ENCODE measurements around the gene KHDRBS2.

Gene KHDRBS2

DNA sequence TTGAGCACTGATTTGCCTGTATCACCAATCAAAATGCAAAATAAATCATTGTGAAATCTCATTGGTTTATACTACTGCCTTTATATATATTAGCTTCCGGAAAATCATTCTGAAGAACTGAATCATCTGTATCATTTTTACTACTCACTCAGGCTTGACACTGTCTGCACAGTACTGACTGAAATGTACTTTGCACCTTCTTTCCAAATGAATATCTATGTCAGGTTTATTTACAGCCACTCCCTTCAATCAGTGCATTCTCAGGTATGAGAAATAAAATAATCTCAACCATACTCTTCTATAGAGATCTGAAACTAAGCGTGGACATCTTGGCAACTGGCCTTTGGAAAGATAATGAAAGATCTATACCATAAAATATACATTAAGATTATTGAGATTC is 2.7 kb downstream of the KHDRBS2 start:
- Histone ChIP-seq H3K9me3 (ENCODE audit: low read length) (no peaks in the 10 kb centered on the region), H3K4me3 (ENCODE audit: low read depth in 1 of 2, low read length in 2 of 2) (no peak overlapping the region), H3K4me1 (ENCODE audit: insufficient read depth, low read length) (no peaks in the 10 kb centered on the region), H3K36me3 (ENCODE audit: insufficient read depth, low read length) (no peaks in the 10 kb centered on the region), H3K27me3 (ENCODE audit: control insufficient read depth in 1 of 2, insufficient read depth in 2 of 2, low read length in 2 of 2) (peaks cover 0 to 12% of the 10 kb centered on the region in 2 donors), H3K27ac (ENCODE audit: low read depth, low read length) (no peak overlapping the region), H3K9ac (ENCODE audit: low read length) (no peak overlapping the region)

DNA sequence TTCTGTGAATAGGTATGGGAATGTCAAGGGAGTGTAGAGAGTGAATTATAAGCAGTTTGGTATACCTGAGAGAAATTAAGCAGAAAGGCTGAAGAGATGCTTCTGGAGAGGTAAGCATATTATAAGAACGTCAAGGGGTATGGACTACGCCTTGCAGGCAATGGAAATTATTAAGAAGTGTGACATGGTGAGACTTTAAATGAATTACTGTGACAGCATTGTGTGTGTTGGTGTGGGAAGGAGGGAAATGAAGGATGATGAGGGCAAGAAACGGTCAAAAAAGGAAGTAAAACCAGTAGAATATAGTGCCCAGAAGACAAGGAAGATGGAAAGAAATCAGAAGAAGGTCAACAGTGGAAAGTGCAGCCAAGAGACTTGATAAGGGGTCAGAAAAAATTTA is 5.9 kb downstream of the KHDRBS2 start:
- Histone ChIP-seq H3K4me3 (ENCODE audit: low read depth in 1 of 2, low read length in 2 of 2) (no peak overlapping the region), H3K27me3 (ENCODE audit: control insufficient read depth in 1 of 2, insufficient read depth in 2 of 2, low read length in 2 of 2) (no peaks in the 10 kb centered on the region), H3K9me3 (ENCODE audit: low read length) (no peaks in the 10 kb centered on the region), H3K36me3 (ENCODE audit: insufficient read depth, low read length) (no peaks in the 10 kb centered on the region), H3K4me1 (ENCODE audit: insufficient read depth, low read length) (no peaks in the 10 kb centered on the region), H3K9ac (ENCODE audit: low read length) (no peak overlapping the region), H3K27ac (ENCODE audit: low read depth, low read length) (no peak overlapping the region)

DNA sequence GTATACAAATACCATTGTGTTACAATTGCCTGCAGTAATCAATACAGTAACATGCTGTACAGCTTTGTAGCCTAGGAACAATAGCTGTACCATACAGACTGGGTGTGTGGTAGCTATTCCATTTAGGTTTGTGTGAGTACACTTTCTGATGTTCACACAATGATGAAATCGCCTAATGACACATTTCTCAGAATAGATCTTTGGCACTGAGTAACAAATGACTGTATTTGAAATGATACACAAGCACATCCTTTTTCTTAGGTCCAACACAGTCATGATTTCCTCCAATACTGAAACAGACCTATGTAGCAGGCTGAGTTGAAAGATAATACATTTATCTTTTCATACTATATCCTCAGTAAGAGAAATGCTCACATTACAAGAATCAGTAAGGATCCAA is 13.9 kb downstream of the KHDRBS2 start:
- H3K9ac ChIP-seq (ENCODE audit: low read length): no peak overlapping the region

DNA sequence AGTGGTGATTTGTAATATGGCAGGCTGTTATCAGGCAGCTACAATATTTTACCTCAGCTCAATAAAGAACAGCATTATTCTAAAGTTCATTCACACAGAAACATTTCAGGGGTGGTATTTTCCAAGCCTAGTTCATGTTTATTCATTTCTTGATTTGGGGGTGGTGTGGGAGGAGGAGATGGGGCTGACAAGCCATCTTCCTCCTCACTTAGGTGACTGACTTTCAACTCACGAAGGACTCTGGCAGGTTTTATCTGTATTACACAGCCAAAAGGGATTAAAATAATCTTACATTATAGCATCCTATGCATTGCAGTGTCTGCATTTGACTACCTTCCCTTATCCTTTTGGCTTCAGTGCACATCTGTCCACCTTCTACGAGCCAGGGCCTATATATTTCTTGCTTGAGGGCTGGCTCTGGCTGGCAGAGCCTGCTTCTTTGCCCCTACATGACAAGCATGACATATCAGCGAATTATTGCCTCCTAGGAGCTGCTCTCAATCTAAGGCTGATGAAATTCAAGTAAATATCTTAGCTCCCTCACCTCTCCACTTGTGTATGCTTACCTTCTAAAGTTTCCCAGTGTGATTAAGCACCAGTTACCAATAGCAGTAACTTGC is 20.0 kb downstream of the KHDRBS2 start:
- H3K9ac ChIP-seq (ENCODE audit: low read length): no peak overlapping the region
- no peaks in the 10 kb centered on the region for H3K9me3 ChIP-seq (ENCODE audit: low read length)
- H3K27ac ChIP-seq (ENCODE audit: low read depth, low read length): no peak overlapping the region
- H3K36me3 ChIP-seq (ENCODE audit: insufficient read depth, low read length): no peaks in the 10 kb centered on the region
- no peak overlapping the region for H3K4me3 ChIP-seq (ENCODE audit: low read depth in 1 of 2, low read length in 2 of 2)
- no peaks in the 10 kb centered on the region for H3K4me1 ChIP-seq (ENCODE audit: insufficient read depth, low read length)
- no peaks in the 10 kb centered on the region for H3K27me3 ChIP-seq (ENCODE audit: control insufficient read depth in 1 of 2, insufficient read depth in 2 of 2, low read length in 2 of 2)

More for the DNA sequence above, 13.9 kb downstream of the KHDRBS2 start:
- Histone ChIP-seq H3K36me3 (ENCODE audit: insufficient read depth, low read length) (no peaks in the 10 kb centered on the region), H3K27ac (ENCODE audit: low read depth, low read length) (no peak overlapping the region), H3K4me3 (ENCODE audit: low read depth in 1 of 2, low read length in 2 of 2) (no peak overlapping the region), H3K9me3 (ENCODE audit: low read length) (no peaks in the 10 kb centered on the region), H3K27me3 (ENCODE audit: control insufficient read depth in 1 of 2, insufficient read depth in 2 of 2, low read length in 2 of 2) (no peaks in the 10 kb centered on the region), H3K4me1 (ENCODE audit: insufficient read depth, low read length) (no peaks in the 10 kb centered on the region)

DNA sequence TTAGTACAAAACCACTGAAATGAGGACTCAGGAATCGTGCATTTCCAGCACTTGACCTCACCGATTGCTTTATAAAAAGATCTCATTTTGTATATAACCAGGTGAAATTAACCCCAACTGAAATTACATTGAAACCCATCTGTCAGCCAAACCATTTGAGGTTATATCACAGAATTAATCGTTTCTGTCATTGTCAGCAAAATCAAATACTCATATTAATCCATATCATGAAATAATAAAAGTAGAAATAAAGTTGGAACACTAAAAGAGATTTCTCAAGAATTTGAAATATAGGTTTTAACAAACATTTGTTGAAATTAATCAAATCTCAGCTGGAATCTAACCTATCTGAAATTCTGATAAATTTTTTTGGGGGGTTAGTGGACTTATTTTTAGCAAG is 23.7 kb downstream of the KHDRBS2 start:
- no peaks in the 10 kb centered on the region for H3K36me3 ChIP-seq (ENCODE audit: insufficient read depth, low read length)
- H3K4me1 ChIP-seq (ENCODE audit: insufficient read depth, low read length): no peaks in the 10 kb centered on the region
- H3K9ac ChIP-seq (ENCODE audit: low read length): no peak overlapping the region
- no peak overlapping the region for H3K27ac ChIP-seq (ENCODE audit: low read depth, low read length)
- no peaks in the 10 kb centered on the region for H3K9me3 ChIP-seq (ENCODE audit: low read length)
- no peaks in the 10 kb centered on the region for H3K27me3 ChIP-seq (ENCODE audit: control insufficient read depth in 1 of 2, insufficient read depth in 2 of 2, low read length in 2 of 2)
- H3K4me3 ChIP-seq (ENCODE audit: low read depth in 1 of 2, low read length in 2 of 2): no peak overlapping the region

DNA sequence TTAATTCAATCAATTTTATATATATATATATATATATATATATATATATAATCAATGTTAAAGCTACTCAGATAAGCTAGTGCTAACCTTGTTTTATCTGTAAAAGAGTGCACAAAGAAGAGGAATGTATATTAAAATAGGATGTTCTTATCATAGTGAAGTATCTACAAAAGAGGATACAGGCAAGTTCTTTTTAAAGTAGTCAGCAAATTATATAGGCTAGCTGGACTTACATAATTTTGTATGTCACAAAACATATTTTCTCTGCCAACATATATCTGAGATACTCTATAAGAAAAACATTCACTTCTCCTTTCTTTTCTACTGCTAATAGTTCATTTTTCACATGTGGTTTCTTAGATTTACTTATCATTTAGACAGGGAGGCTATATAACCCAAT is 39.9 kb downstream of the KHDRBS2 start:
- Histone ChIP-seq H3K9ac (ENCODE audit: low read length) (no peak overlapping the region), H3K27me3 (ENCODE audit: control insufficient read depth in 1 of 2, insufficient read depth in 2 of 2, low read length in 2 of 2) (no peaks in the 10 kb centered on the region), H3K4me3 (ENCODE audit: low read depth in 1 of 2, low read length in 2 of 2) (no peak overlapping the region), H3K27ac (ENCODE audit: low read depth, low read length) (no peak overlapping the region), H3K9me3 (ENCODE audit: low read length) (no peaks in the 10 kb centered on the region), H3K4me1 (ENCODE audit: insufficient read depth, low read length) (no peaks in the 10 kb centered on the region), H3K36me3 (ENCODE audit: insufficient read depth, low read length) (no peaks in the 10 kb centered on the region)

DNA sequence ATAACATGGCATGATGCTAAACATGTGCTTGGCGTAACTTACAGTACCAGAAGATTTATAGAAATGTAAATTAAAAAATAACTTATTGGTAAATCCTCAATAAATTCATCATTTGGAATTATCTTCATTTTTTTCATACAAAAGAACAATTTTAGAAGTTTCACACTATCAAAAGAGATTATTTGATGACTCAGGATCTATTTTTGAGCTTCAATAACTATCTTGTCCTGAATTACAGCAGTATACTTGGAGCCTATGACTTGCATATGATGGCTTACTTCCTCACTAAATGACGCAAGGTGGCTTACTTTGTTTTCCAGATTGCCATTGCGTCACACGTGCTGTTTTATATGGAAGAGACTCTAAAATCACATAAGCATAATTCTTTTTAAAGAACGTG is 49.2 kb downstream of the KHDRBS2 start:
- Histone ChIP-seq H3K4me3 (ENCODE audit: low read depth in 1 of 2, low read length in 2 of 2) (no peak overlapping the region), H3K36me3 (ENCODE audit: insufficient read depth, low read length) (no peaks in the 10 kb centered on the region), H3K9ac (ENCODE audit: low read length) (no peak overlapping the region), H3K4me1 (ENCODE audit: insufficient read depth, low read length) (no peaks in the 10 kb centered on the region), H3K27ac (ENCODE audit: low read depth, low read length) (no peak overlapping the region), H3K9me3 (ENCODE audit: low read length) (no peaks in the 10 kb centered on the region), H3K27me3 (ENCODE audit: control insufficient read depth in 1 of 2, insufficient read depth in 2 of 2, low read length in 2 of 2) (no peaks in the 10 kb centered on the region)

DNA sequence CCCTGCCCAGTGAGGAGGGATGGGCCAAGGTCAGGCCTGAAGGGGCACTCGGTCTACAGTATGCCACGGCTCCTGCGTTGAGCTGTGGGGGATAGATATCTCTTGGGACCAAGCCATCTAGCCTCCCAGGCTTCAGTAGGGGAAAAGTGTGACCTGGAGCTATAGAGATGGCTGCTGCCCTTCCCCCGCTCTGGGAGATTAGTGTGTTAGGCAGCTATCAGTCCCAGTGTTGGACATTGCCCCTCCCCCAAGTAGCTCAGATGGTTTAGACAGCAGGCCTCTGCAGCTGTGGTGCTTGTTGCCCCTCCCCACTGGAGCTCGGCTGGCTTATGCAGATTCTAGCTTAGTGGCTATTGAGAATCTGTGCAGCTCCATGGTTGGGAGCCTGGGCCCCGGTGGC is 56.8 kb downstream of the KHDRBS2 start:
- H3K27ac ChIP-seq (ENCODE audit: low read depth, low read length): no peak overlapping the region
- no peaks in the 10 kb centered on the region for H3K4me1 ChIP-seq (ENCODE audit: insufficient read depth, low read length)
- no peaks in the 10 kb centered on the region for H3K27me3 ChIP-seq (ENCODE audit: control insufficient read depth in 1 of 2, insufficient read depth in 2 of 2, low read length in 2 of 2)
- H3K4me3 ChIP-seq (ENCODE audit: low read depth in 1 of 2, low read length in 2 of 2): no peak overlapping the region
- H3K9ac ChIP-seq (ENCODE audit: low read length): no peak overlapping the region
- H3K36me3 ChIP-seq (ENCODE audit: insufficient read depth, low read length): no peaks in the 10 kb centered on the region
- no peaks in the 10 kb centered on the region for H3K9me3 ChIP-seq (ENCODE audit: low read length)

DNA sequence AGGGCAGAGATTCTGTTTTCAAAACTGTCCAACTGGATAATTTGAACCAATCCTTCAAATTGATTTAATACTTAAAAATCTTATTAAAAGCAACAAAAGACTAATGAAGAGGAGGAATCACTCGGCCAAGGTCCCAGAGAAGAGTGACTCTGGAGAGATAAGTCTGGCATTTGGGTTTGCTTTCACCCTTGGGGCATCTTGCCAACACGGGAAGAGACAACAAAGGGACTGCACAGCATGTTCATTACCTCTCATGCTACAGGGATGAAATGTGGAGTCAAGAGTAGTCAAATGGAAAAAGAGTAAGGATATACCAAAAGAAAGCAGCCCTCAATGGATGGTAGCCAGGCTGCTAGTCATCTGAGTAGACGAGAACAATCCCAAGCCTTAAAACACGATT is 68.2 kb downstream of the KHDRBS2 start:
- H3K9me3 ChIP-seq (ENCODE audit: low read length): no peaks in the 10 kb centered on the region
- H3K36me3 ChIP-seq (ENCODE audit: insufficient read depth, low read length): no peaks in the 10 kb centered on the region
- no peaks in the 10 kb centered on the region for H3K4me1 ChIP-seq (ENCODE audit: insufficient read depth, low read length)
- H3K9ac ChIP-seq (ENCODE audit: low read length): no peak overlapping the region
- H3K27ac ChIP-seq (ENCODE audit: low read depth, low read length): no peak overlapping the region
- no peak overlapping the region for H3K4me3 ChIP-seq (ENCODE audit: low read depth in 1 of 2, low read length in 2 of 2)
- no peaks in the 10 kb centered on the region for H3K27me3 ChIP-seq (ENCODE audit: control insufficient read depth in 1 of 2, insufficient read depth in 2 of 2, low read length in 2 of 2)

DNA sequence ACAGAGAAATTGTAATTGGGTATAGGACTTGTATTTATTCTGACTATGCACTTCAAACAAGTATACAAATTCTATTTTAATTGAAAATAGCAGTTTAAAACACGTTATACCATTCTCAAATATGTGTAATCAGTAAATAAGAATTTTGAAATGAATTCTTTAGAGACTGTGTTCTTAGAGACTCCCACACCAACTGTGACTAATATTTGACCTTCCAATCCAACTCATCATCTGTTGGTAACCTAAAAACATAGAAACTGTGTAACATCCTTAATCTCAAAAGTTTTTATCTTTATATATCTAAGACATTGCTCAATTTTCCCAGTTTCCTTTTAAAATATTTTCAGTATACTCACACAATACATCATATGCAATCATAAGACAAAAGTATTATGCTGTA is 83.9 kb downstream of the KHDRBS2 start:
- no peaks in the 10 kb centered on the region for H3K27me3 ChIP-seq (ENCODE audit: control insufficient read depth in 1 of 2, insufficient read depth in 2 of 2, low read length in 2 of 2)
- no peaks in the 10 kb centered on the region for H3K36me3 ChIP-seq (ENCODE audit: insufficient read depth, low read length)

DNA sequence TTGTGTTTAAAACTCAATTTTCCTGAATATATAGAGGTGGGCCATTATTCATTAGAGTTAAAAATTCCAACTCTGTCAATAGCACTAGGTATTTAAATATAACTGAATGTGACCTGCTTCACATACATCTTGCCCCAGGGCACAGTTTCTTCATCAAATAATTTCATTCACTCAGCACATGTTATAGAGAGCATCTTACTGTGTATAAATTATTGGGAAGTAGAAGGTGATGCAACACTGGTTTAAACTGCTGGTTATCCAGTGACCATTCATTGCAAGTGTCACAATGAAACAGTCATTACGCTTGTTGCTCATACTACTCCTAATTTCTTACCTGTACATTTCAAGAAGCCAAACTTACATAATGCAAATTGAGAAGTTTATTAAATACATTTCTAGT is 93.4 kb downstream of the KHDRBS2 start:
- Histone ChIP-seq H3K27me3 (ENCODE audit: control insufficient read depth in 1 of 2, insufficient read depth in 2 of 2, low read length in 2 of 2) (no peaks in the 10 kb centered on the region), H3K27ac (ENCODE audit: low read depth, low read length) (no peak overlapping the region), H3K36me3 (ENCODE audit: insufficient read depth, low read length) (no peaks in the 10 kb centered on the region), H3K4me1 (ENCODE audit: insufficient read depth, low read length) (no peaks in the 10 kb centered on the region), H3K9ac (ENCODE audit: low read length) (no peak overlapping the region), H3K9me3 (ENCODE audit: low read length) (no peaks in the 10 kb centered on the region), H3K4me3 (ENCODE audit: low read depth in 1 of 2, low read length in 2 of 2) (no peak overlapping the region)

More for the DNA sequence above, 83.9 kb downstream of the KHDRBS2 start:
- Histone ChIP-seq H3K9me3 (ENCODE audit: low read length) (no peaks in the 10 kb centered on the region), H3K9ac (ENCODE audit: low read length) (no peak overlapping the region), H3K4me3 (ENCODE audit: low read depth in 1 of 2, low read length in 2 of 2) (no peak overlapping the region), H3K4me1 (ENCODE audit: insufficient read depth, low read length) (no peaks in the 10 kb centered on the region), H3K27ac (ENCODE audit: low read depth, low read length) (no peak overlapping the region)

DNA sequence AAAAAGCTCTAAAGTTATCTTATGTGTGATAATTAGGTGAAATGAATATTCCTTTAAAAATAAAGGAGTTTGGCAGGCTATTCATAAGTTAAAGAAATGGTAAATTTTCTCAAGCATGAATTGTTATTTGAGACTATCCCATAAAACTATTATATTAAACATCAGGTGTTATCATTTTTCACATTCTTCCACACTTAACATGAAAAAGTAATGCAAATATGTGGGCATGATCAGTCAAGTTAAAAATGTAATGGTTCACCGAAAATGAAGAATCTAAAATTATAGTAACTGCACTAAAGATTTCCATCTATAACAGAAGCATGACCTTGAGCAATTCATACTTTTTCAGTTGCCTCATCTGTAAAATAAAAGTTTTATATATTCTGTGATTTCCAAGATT is 110.8 kb downstream of the KHDRBS2 start:
- H3K36me3 ChIP-seq (ENCODE audit: insufficient read depth, low read length): no peaks in the 10 kb centered on the region
- no peak overlapping the region for H3K27ac ChIP-seq (ENCODE audit: low read depth, low read length)
- no peak overlapping the region for H3K9ac ChIP-seq (ENCODE audit: low read length)

More for the DNA sequence above, 110.8 kb downstream of the KHDRBS2 start:
- Histone ChIP-seq H3K4me1 (ENCODE audit: insufficient read depth, low read length) (no peaks in the 10 kb centered on the region), H3K4me3 (ENCODE audit: low read depth in 1 of 2, low read length in 2 of 2) (no peak overlapping the region), H3K9me3 (ENCODE audit: low read length) (no peaks in the 10 kb centered on the region), H3K27me3 (ENCODE audit: control insufficient read depth in 1 of 2, insufficient read depth in 2 of 2, low read length in 2 of 2) (no peaks in the 10 kb centered on the region)

Measured in muscle layer of colon (tissue), 2 donors.